T-helper 2 cell treated with Interferon-gamma antibody and Interleukin-4, amounts not matched to agents 5 μg/mL and 100 μg/mL, for 36 hours (primary cell): ENCODE results near the gene ITGA7.

Experiments
- DNase-seq: peaks from one replicate; pipeline ENCODE4 v3.0.0; 2021; ENCODE audit warnings: low spot score
- H3K27ac Mint-ChIP-seq: one replicate; pipeline ENCODE4 v1.8.0; 2021; ENCODE audit warnings: mild to moderate bottlenecking, mixed read lengths
- H3K27me3 Mint-ChIP-seq: one replicate; pipeline ENCODE4 v1.8.0; 2021; ENCODE audit warnings: low read depth, mixed read lengths
- H3K36me3 Mint-ChIP-seq: one replicate; pipeline ENCODE4 v1.8.0; 2021; ENCODE audit warnings: low read depth, mixed read lengths
- H3K4me1 Mint-ChIP-seq: one replicate; pipeline ENCODE4 v1.8.0; 2021; ENCODE audit warnings: low read depth, mixed read lengths
- H3K4me3 Mint-ChIP-seq: one replicate; pipeline ENCODE4 v1.8.0; 2022; ENCODE audit warnings: mild to moderate bottlenecking, moderate library complexity, mixed read lengths
- H3K9me3 Mint-ChIP-seq: one replicate; pipeline ENCODE4 v1.8.0; 2021; ENCODE audit warnings: mixed read lengths

ITGA7 gene

DNA sequence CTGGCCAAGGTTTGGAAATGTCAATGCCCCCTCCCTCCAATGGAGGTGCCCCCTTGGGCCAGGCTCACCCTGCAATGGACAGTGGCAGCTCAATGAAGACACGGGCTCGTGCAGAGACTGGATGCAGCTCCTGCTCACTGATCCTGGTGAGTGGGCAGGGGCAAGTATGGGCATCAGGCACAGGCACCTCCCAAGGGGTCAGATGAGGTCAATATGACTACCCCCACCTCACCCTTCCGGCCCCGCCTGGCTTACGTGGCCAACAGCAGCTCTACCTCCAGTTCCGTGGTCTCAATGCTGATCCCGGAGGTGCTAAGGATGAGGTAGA lies 13.6 kb downstream of the ITGA7 start:
- Mint-ChIP-seq H3K4me3 (no peak overlapping the region), H3K27me3 (no peaks in the 10 kb centered on the region), H3K9me3 (no peaks in the 10 kb centered on the region)

DNA sequence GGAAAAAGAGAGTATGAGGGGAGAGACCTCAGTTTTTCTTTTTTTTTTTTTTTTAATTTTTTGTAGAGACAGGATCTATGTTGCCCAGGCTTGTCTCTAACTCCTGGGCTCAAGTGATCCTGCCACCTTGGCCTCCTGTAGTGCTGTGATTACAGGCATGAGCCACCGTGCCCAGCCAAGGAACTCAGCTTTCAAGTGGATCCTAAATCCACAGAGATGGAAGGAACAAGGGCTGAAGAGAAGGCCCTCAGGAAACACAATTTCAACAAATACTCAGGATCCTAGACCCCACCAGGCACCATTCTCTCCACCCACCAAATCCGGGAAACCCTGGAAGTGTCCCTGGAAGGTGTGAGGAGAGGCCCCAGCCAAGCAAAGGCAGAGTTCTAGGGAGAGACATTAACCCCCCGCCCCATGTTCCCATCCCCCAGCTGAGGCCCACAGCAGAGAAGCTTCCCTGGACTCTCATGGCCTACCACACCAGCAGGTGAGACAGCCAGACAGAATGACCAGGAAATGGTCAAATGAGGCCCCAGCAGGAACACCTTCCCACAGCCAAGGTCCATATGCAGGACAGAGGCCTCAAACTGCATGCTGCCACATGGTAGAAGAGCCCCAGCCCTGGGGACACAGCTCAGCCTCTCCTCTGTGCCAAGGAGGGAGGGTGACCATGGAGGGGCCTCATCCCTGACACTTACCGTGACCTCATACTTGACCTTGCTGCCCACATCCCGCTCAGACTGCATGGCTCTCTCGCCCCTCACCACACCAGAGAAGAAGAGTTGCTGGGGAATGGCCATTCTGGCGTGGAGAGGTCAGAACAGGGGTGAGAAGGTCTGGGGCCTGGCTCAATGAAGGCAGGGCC lies 14.1 kb downstream of the ITGA7 start:
- no peak for DNase-seq
- H3K4me1 Mint-ChIP-seq: no peaks in the 10 kb centered on the region
- H3K36me3 Mint-ChIP-seq: no peaks in the 10 kb centered on the region
- H3K27ac Mint-ChIP-seq: no peak overlapping the region
- no peaks in the 10 kb centered on the region for H3K27me3 Mint-ChIP-seq
- no peak overlapping the region for H3K4me3 Mint-ChIP-seq
- H3K9me3 Mint-ChIP-seq: no peaks in the 10 kb centered on the region

More for the DNA sequence above, 13.6 kb downstream of the ITGA7 start:
- Mint-ChIP-seq H3K36me3 (no peaks in the 10 kb centered on the region), H3K27ac (no peak overlapping the region), H3K4me1 (no peaks in the 10 kb centered on the region)
- DNase-seq: no peak

GRCh38 chr12:55692631-55693322 lies 14.9 kb downstream of the ITGA7 start:
- Mint-ChIP-seq H3K27ac (no peak overlapping the region), H3K4me3 (no peak overlapping the region), H3K9me3 (no peaks in the 10 kb centered on the region), H3K27me3 (no peaks in the 10 kb centered on the region), H3K36me3 (no peaks in the 10 kb centered on the region), H3K4me1 (no peaks in the 10 kb centered on the region)
- DNase-seq: no peak

DNA sequence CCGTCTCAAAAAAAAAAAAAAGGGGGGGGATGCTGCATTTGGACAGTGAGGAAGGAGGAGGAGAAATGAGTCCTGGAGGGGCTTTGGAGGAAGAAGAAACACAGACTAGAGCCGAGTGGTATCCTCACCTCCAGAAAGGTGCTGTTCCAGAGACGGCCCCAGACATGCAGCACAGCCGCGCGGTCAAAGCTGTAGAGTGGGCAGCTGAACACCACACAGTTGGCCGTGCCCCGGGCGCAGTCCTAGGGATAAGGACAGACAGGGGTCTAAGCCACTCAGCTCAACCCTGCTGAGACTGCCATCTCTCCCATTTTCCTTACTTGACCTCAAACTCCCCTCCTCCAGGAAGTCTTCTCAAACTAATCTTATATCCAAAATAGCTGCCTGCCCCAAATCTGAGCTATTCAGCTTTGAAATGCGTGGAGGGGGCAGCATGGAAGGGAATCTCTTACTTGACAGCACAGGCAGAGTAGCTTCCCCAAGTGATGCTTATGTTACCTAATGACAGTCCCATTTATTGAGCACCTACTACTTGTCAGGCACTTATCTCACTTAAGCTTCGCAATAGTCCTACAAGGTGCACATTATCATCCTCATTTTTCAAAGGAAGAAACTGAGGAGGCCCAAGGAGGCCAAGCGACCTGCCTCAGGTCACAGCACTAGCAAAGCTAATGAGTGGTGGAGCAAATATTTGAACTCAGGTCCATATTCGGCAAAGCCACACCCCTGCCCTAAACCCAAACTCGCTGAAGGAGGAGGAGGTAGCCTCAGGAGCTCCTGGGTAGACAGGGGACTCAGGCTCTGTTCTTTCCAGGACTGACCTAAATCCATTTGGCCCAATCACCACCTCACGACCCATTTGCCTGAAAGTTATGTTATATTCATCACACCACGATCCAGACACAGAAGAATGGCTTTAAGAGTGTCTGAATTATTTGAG lies 18.7 kb downstream of the ITGA7 start:
- no peak for DNase-seq
- Mint-ChIP-seq H3K36me3 (no peaks in the 10 kb centered on the region), H3K27me3 (peaks cover 4% of the 10 kb centered on the region), H3K9me3 (no peaks in the 10 kb centered on the region), H3K4me1 (no peaks in the 10 kb centered on the region), H3K27ac (no peak overlapping the region), H3K4me3 (no peak overlapping the region)

DNA sequence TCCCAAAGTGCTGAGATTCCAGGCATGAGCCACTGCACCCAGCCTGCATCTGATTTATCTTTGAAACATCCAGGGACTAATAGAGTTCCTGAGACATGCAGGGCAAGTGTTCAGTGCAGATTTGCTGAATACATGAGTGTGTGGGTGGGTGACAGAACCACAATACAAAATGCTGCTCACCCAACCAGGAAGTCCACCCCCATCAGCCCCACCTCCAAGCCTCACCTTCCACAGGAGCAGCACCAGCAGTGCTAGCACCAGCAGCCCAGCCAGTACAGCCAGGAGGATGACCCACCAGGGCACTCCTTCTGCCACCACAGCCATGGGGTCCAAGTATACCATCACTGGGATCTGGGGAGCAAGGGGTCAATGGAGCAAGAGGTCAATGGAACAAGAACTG lies 20.0 kb downstream of the ITGA7 start:
- no peaks in the 10 kb centered on the region for H3K36me3 Mint-ChIP-seq
- H3K27ac Mint-ChIP-seq: no peak overlapping the region
- H3K4me3 Mint-ChIP-seq: no peak overlapping the region
- no peak for DNase-seq
- H3K27me3 Mint-ChIP-seq: peaks cover 6% of the 10 kb centered on the region
- H3K9me3 Mint-ChIP-seq: no peaks in the 10 kb centered on the region
- no peaks in the 10 kb centered on the region for H3K4me1 Mint-ChIP-seq

GRCh38 chr12:55686366-55687010 lies 21.2 kb downstream of the ITGA7 start:
- H3K4me1 Mint-ChIP-seq: no peaks in the 10 kb centered on the region
- H3K27ac Mint-ChIP-seq: no peak overlapping the region
- H3K27me3 Mint-ChIP-seq: peaks cover 13% of the 10 kb centered on the region
- H3K4me3 Mint-ChIP-seq: no peak overlapping the region
- no peaks in the 10 kb centered on the region for H3K9me3 Mint-ChIP-seq
- no peak for DNase-seq
- no peaks in the 10 kb centered on the region for H3K36me3 Mint-ChIP-seq

DNA sequence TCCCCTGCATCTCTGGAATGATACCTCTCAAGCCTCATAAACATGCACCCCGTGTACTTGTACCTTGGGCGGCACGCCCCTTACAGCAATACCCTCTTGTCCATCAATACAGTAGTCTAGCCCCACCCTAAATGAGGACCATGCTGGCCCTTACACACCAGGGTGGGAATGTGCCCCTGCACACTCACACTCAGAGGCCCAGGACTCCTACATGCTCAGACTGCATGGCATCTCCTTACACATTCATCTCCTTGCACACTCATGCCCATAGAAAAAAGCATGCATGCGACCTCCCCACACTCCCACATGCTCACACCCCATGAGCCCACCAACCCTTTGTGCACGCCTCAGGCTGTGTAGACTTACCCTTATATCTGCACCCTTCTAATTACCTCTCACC lies 22.0 kb downstream of the ITGA7 start:
- H3K4me3 Mint-ChIP-seq: no peak overlapping the region
- H3K36me3 Mint-ChIP-seq: no peaks in the 10 kb centered on the region
- no peak overlapping the region for H3K27ac Mint-ChIP-seq
- DNase-seq: no peak
- peaks cover 21% of the 10 kb centered on the region for H3K27me3 Mint-ChIP-seq
- H3K9me3 Mint-ChIP-seq: no peaks in the 10 kb centered on the region
- H3K4me1 Mint-ChIP-seq: no peaks in the 10 kb centered on the region

GRCh38 chr12:55684761-55685370 lies 22.8 kb downstream of the ITGA7 start:
- no peaks in the 10 kb centered on the region for H3K4me1 Mint-ChIP-seq
- H3K27me3 Mint-ChIP-seq: peaks cover 25% of the 10 kb centered on the region
- no peak for DNase-seq
- no peaks in the 10 kb centered on the region for H3K36me3 Mint-ChIP-seq
- no peak overlapping the region for H3K27ac Mint-ChIP-seq
- H3K9me3 Mint-ChIP-seq: no peaks in the 10 kb centered on the region
- H3K4me3 Mint-ChIP-seq: no peak overlapping the region

DNA sequence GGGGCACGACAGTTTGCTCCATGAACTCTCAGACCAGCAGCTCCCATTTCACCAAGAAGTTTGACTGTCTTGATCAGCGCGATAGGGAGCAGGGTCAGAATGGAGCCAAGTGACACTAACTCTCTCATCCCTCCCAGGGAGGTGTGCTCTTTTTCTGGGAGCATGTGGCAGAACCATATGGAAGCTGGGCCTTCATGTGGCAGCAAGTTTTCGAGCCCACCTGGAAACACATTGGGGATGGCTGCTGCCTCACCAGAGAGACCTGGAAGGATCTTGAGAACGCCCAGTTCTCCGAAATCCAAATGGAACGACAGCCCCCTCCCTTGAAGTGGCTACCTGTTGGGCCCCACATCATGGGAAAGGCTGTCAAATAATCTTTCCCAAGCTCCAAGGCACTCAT lies 24.0 kb downstream of the ITGA7 start:
- no peak for DNase-seq
- H3K27me3 Mint-ChIP-seq: peaks cover 30% of the 10 kb centered on the region
- H3K4me3 Mint-ChIP-seq: no peak overlapping the region
- H3K4me1 Mint-ChIP-seq: no peaks in the 10 kb centered on the region
- H3K9me3 Mint-ChIP-seq: no peaks in the 10 kb centered on the region
- H3K36me3 Mint-ChIP-seq: no peaks in the 10 kb centered on the region
- H3K27ac Mint-ChIP-seq: no peak overlapping the region

- H3K4me1 Mint-ChIP-seq: no peaks in the 10 kb centered on the region
- no peak overlapping the region for H3K4me3 Mint-ChIP-seq
Measured at GRCh38 chr12:55682087-55682796, 25.5 kb downstream of the ITGA7 start.

DNA sequence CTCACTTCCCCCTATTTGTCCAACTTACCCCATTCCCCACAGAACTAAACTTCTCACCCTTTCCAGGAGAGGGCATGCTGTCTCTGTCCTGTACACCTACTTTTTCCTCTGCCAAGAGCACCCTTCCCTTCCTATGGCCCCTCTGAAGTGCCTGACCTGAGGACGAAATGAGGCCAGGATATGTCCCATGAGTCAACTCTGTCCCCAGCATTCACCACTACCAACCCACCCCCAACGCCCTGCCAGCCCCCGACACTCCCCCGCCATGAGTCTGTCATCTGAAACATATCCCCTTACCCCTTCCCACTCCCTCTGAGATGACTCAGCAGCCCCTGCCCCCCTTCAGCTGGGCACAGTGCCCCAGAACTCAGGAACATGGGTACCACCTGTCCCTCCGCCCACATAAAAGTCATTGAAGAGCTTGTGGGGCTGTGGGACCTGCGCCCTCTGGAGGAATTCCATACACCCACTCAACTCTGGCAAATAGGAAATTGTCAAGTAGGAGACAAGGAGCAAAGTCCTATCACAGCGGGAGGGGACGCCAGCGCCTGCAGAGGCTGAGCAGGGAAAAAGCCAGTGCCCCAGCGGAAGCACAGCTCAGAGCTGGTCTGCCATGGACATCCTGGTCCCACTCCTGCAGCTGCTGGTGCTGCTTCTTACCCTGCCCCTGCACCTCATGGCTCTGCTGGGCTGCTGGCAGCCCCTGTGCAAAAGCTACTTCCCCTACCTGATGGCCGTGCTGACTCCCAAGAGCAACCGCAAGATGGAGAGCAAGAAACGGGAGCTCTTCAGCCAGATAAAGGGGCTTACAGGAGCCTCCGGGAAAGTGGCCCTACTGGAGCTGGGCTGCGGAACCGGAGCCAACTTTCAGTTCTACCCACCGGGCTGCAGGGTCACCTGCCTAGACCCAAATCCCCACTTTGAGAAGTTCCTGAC lies 26.3 kb downstream of the ITGA7 start:
- H3K36me3 Mint-ChIP-seq: no peaks in the 10 kb centered on the region
- peaks cover 32% of the 10 kb centered on the region for H3K27me3 Mint-ChIP-seq
- no peak overlapping the region for H3K27ac Mint-ChIP-seq
- H3K4me1 Mint-ChIP-seq: no peaks in the 10 kb centered on the region
- DNase-seq: no peak
- H3K9me3 Mint-ChIP-seq: no peaks in the 10 kb centered on the region
- H3K4me3 Mint-ChIP-seq: no peak overlapping the region

More at GRCh38 chr12:55682087-55682796, 25.5 kb downstream of the ITGA7 start:
- Mint-ChIP-seq H3K9me3 (no peaks in the 10 kb centered on the region), H3K27ac (no peak overlapping the region), H3K27me3 (peaks cover 30% of the 10 kb centered on the region), H3K36me3 (no peaks in the 10 kb centered on the region)
- no peak for DNase-seq

- DNase-seq: no peak
- H3K27ac Mint-ChIP-seq: no peak overlapping the region
- no peaks in the 10 kb centered on the region for H3K9me3 Mint-ChIP-seq
- H3K27me3 Mint-ChIP-seq: peaks cover 40% of the 10 kb centered on the region
- no peaks in the 10 kb centered on the region for H3K4me1 Mint-ChIP-seq
- no peak overlapping the region for H3K4me3 Mint-ChIP-seq
- H3K36me3 Mint-ChIP-seq: no peaks in the 10 kb centered on the region
Measured at GRCh38 chr12:55679691-55680090, 28.0 kb downstream of the ITGA7 start.
